GM06990 (cell line): Measurements from ENCODE around the gene STK25.

Experiments
- DNase-seq: peaks from one replicate; pipeline ENCODE4 v3.0.0-alpha.2; 2011; ENCODE audit not compliant: insufficient read length; ENCODE audit errors: extremely low read depth
- H3K27me3 ChIP-seq: replicated peaks from 2 replicates; pipeline ENCODE4 v1.6.0; 2011; ENCODE audit warnings: low read length; ENCODE audit not compliant: control insufficient read depth, insufficient read depth
- H3K36me3 ChIP-seq: 2 replicates; pipeline ENCODE4 v1.5.1; 2011; ENCODE audit warnings: low read length; ENCODE audit not compliant: control insufficient read depth, insufficient read depth
- H3K4me3 ChIP-seq: replicated peaks from 2 replicates; pipeline ENCODE4 v1.5.1; 2011; ENCODE audit warnings: low read depth, mild to moderate bottlenecking, control low read depth, low read length
- TF ChIP-seq, protein P1 (sequence below): IDR thresholded peaks from 2 replicates; pipeline ENCODE4 v1.5.1; 2011; ENCODE audit warnings: low read length, control low read depth, mild to moderate bottlenecking, inconsistent platforms; ENCODE audit not compliant: insufficient read depth, poor library complexity, severe bottlenecking

The STK25 gene

DNA sequence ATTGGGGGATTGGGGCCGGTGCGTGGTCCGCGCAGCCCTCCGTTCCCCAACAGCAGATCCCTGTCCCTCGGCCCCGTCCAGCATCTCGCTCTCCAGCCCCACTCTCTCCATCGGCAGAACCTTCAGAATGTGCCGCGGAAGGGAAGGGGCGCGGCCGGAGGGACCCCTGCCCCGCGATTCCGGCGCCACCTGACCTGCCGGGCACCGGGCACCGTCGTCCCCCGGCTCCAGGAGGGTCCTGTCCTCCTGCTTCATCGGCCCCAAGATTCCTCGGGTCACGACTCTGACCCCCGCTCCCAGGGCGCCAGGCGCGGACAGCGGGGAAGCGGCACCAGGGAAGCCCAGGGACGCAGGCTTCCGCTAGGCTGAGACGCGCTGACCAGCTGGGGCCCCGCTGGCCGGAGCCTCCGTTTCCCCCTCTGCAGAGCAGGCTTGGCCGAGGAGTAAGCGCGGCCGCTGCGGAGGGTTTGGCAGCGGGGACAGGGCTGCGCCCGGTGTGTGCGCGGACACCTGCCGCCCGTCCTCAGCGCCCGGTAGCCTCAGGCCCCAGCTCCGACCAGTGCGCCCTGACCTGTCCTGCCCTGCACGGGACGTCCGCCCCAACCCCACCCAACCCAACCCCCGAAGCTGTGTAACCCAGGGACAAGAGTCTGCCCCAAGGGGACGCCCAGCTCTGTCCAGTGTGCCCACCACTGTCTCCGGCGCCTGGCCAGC lies 33.3 kb upstream of the STK25 start:
- DNase-seq, result no peak
- TF ChIP-seq, protein P1, sequence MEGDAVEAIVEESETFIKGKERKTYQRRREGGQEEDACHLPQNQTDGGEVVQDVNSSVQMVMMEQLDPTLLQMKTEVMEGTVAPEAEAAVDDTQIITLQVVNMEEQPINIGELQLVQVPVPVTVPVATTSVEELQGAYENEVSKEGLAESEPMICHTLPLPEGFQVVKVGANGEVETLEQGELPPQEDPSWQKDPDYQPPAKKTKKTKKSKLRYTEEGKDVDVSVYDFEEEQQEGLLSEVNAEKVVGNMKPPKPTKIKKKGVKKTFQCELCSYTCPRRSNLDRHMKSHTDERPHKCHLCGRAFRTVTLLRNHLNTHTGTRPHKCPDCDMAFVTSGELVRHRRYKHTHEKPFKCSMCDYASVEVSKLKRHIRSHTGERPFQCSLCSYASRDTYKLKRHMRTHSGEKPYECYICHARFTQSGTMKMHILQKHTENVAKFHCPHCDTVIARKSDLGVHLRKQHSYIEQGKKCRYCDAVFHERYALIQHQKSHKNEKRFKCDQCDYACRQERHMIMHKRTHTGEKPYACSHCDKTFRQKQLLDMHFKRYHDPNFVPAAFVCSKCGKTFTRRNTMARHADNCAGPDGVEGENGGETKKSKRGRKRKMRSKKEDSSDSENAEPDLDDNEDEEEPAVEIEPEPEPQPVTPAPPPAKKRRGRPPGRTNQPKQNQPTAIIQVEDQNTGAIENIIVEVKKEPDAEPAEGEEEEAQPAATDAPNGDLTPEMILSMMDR, result no peak
- H3K27me3 ChIP-seq, result no peaks in the 10 kb centered on the region; the same call in 1 of the 2 replicates
- no peak overlapping the region for H3K4me3 ChIP-seq
- no peaks in the 10 kb centered on the region for H3K36me3 ChIP-seq

GRCh38 chr2:241540771-241541561 lies 32.6 kb upstream of the STK25 start:
- Histone ChIP-seq H3K4me3 (no peak overlapping the region; the same call in 1 of the 2 replicates), H3K27me3 (no peaks in the 10 kb centered on the region; the same call in 1 of the 2 replicates), H3K36me3 (no peaks in the 10 kb centered on the region)
- TF ChIP-seq, protein P1, result no peak
- DNase-seq, result peak; percentile 73

DNA sequence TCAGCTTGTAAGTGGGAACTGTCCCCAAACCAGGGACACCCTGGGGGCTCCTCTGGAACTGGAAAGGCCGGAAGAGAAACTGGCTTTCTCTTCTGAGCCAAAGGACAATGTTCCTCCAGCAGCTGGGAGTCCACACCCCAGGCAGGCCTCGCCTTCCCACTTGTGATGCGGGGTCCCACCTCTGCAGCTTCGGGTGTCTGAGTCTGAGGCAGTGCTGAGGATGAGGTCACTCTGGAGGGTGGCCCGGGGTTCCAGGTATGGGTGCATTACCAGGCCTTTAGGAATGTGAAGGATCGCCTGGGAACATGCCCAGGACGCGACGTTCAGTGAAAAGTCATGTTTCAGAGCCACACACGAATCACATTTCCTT lies 32.0 kb upstream of the STK25 start:
- H3K27me3 ChIP-seq, result no peaks in the 10 kb centered on the region
- no peaks in the 10 kb centered on the region for H3K36me3 ChIP-seq
- TF ChIP-seq, protein P1, result no peak
- H3K4me3 ChIP-seq, result no peak overlapping the region
- DNase-seq, result no peak

GRCh38 chr2:241539616-241540374 lies 31.4 kb upstream of the STK25 start:
- Histone ChIP-seq H3K36me3 (no peaks in the 10 kb centered on the region), H3K4me3 (no peak overlapping the region), H3K27me3 (no peaks in the 10 kb centered on the region)
- TF ChIP-seq, protein P1, result no peak
- no peak for DNase-seq

DNA sequence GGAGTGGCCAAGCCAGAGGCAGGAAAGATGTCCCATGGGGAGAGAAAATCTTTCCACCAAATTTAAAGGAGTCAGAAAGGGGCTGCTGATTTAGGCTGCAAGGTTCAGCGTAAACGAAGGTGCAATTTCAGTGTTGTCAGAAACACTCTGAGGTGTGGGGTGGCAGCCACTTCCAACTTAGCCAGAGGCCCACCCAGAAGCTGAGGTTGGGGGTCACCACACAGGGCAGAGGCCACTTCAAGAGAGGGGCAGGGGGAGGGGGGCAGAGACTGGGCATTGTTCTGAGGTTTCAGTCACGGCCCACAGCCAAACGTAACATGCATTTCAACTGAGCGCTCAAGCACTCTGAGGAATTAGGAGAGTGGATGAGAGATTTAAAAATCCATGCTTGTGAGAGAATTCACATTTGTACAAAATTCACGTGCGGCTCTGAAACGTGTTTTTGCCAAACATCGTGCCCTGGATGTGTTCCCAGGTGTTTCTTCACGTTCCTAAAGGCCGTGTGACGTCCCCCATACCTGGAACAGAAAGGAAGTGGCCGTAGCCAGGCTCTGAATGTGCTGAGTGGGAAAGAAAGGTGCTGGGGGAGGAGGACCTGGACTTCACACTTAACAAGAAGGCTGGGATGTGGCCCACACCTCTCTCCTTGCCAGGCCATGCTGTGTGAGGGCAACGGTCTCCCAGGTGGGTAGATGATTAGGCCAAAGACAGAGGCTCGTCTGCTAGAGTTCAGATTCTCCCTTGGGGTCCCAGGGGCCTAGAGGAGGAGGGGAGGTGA lies 30.6 kb upstream of the STK25 start:
- 0 out of 2 replicates have a peak, but pooled peaks cover 2% of the 10 kb centered on the region for H3K27me3 ChIP-seq
- TF ChIP-seq, protein P1, result no peak
- DNase-seq, result no peak
- no peak overlapping the region for H3K4me3 ChIP-seq
- H3K36me3 ChIP-seq, result no peaks in the 10 kb centered on the region
